Central memory CD4-positive, alpha-beta T cell (primary cell): ENCODE data around the gene FBLN2.

Experiments
- DNase-seq: peaks from one replicate; pipeline ENCODE4 v3.0.0; 2022

Gene FBLN2

DNA sequence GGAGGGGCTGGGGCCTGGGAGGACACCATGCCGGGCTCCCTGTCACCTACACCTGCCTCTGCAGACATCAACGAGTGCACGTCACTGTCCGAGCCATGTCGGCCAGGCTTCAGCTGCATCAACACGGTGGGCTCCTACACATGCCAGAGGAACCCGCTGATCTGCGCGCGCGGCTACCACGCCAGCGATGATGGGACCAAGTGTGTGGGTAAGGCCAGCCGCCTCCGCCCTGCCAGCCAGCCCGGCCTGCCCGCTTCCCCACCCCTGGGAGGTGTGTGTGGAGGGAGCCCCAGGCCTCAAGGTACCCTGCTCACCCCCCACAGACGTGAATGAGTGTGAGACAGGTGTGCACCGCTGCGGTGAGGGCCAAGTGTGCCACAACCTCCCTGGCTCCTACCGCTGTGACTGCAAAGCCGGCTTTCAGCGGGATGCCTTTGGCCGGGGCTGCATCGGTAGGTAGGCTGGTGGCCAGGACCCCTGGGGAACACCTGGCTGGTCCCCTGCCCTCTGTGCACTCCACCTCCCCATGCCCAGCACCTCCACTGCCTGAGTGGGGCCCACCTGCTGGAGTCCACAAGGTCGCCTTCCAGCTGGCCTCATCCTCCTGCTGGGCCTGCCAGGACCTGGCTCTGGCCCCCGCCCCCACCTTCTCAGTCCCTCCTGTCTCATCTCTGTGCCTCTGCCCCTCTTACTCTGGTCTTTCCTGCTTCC, 80.1 kb downstream of the FBLN2 start:
- DNase-seq = no peak

DNA sequence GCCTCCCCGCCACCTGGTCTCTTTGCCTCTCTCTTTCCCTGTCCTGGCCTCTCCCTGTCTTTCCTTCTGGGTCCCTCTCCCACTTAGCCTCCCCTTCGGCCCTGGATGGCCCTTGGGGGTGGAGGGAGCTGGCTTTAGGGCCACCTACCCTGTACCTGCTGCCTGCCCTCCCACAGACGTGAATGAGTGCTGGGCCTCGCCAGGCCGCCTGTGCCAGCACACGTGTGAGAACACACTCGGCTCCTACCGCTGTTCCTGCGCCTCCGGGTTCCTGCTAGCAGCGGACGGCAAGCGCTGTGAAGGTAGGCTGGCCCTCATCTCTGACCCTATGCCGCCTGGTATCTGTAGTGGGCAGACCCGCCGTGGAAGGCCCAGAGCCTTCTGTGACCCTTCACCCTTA, 80.7 kb downstream of the FBLN2 start:
- no peak for DNase-seq

DNA sequence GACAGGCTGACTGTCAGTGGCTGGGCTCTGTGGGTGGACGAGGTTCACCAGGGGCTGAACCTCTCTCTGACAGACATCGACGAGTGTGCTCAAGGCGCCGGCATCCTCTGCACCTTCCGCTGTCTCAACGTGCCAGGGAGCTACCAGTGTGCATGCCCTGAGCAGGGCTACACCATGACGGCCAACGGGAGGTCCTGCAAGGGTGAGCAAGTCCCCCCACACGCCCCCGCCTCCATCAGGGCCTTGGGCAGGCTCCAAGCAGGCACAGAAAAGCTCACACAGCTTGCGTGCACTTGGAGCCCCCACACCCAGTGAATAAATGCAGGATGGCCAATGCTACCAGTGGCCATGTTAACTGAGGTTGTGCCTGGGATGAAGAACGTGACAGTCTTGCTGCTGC, 82.3 kb downstream of the FBLN2 start:
- DNase-seq = no peak

DNA sequence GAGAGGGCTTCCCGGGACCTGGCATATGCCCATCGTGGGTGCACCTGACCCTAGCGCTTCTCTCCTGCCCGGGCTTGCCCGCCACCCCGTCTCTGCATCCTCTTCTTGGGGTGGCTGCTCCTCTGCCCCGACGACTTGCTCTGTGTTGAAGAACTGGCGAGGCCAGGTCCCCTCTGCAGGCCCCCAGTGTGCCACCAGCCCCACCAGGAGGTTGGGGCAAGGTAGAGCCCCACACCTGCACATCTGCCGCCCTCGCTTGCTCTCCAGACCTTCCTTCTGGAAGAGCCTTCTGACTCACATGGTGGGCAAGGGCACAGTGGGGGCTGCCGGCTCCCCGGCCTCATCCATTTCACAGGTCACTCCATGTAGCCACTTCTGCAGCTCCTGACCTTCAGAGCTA, 84.3 kb downstream of the FBLN2 start:
- DNase-seq = no peak

DNA sequence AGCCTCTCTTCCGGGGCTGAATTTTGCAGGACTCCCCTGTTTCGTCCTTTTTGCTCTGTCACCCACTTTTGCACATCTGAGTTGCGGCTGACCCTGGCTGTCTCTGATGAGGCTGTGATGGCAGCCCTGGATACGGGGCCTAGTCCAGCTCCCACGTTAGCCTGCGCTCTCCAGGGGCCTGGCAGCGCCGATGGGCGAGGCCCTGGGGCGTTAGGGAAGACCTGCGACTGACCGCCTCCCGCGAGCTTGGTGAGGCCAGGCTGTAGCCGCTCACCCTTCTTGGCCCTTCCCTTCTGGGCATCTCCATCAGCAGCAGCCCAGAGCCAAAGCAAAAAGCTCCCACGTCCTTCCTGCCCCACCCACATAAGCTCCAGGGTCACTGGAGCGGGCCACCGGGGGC, 85.2 kb downstream of the FBLN2 start:
- no peak for DNase-seq

DNA sequence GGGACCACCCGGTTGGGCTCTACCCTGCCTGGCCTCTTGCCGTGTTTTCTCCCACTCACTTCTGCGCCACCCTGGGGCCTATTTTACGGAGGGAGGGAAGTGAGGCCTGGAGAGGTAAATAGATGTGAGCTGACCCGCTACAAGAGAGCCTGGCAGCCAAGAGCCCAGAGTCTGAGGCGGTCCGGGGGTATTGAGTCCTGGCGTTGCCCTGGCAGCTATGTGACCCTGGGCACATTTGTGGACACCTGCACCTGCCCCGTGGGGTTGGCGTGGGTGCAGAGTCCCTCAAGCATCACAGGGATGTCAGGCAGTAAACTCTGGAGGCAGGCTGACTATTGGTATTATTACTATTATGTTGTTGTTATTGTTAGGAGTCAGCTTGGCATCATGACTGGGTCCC, 85.7 kb downstream of the FBLN2 start:
- DNase-seq = no peak

DNA sequence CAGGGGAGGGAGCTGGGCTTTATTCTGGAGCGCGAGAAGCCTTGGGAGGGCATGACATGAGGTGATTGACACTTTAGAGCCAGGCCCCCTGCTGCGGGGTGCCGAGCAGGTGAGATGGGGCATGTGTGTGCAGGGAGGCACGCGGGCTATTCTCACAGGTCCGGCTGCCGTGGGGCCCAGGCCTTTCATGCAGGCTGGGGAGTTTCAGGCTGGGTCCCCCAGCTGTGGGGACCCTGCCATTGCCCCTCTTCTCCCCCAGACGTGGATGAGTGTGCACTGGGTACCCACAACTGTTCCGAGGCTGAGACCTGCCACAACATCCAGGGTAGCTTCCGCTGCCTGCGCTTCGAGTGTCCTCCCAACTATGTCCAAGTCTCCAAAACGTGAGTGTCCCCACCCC, 87.3 kb downstream of the FBLN2 start:
- DNase-seq = no peak

DNA sequence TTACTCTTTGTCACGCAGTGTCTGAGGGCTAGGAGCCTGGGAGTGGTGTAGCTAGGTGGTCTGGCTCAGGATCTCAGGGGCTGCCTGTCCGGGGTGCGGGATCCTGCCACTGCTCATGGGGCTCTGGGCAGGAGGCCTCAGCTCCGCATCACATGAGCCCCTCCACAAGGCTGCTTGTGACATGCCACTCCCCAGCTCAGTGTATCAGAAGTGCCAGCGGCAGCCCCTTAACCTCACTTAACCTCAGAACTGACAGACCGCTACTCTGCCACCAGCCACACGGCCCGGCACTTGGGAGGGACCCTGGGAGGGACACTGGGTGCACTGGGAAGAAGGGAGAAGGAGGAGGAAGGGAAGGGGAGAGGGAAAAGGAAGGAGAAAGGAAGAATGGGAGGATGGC, 87.9 kb downstream of the FBLN2 start:
- DNase-seq = no peak

DNA sequence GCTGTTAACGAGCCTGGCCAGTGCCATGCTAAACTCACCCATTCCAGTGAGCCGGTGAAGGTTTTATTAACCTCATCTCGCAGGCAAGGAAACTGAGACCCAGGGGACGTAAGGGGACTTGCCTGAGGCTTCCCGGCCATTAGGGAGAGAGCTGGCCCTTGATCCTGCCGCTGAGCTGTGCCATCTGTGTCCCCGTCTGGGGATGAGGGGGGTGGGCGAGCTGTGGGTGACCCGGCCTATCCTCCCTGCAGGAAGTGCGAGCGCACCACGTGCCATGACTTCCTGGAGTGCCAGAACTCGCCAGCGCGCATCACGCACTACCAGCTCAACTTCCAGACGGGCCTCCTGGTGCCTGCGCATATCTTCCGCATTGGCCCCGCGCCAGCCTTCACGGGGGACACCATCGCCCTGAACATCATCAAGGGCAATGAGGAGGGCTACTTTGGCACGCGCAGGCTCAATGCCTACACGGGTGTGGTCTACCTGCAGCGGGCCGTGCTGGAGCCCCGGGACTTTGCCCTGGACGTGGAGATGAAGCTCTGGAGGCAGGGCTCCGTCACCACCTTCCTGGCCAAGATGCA, 88.5 kb downstream of the FBLN2 start:
- DNase-seq = no peak

DNA sequence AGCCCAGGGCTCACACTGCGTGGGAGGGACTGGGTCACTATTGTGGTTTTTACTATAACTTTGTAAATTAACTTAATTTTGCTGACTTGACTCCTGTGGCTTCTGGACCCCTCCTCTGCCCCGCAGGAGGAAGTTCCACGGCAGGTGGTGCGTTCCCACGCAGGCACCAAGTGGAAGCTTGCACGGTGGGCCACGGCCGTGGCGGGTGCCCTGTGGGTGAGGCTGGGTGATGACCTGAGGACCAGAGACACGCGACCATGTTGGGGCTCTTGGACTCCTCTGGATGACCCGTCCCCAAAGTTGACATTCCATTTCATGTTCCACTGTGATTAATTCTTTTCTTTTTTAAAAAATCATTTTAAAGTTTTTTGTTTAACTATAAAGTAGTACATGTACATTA, 89.0 kb downstream of the FBLN2 start:
- DNase-seq = no peak

DNA sequence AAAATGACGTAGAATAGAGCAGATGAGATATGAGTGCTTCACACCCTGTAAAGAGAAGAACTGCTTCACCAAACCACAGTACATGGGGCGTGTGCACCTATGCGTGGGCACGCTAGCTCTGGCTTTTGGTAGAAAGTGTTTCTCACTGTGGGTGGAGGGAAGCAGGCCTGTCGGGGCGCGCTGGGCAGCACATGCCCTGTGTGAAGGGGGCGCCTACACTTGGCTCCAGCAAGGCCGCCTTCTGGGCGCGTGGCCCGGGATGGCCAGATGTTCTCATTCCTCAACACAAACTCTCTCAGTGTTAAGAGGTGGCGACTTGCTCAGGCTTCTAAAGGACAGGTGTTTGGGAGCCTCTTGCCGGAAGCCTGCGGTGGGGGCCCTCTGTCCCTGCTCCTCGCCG, 90.0 kb downstream of the FBLN2 start:
- DNase-seq = no peak

DNA sequence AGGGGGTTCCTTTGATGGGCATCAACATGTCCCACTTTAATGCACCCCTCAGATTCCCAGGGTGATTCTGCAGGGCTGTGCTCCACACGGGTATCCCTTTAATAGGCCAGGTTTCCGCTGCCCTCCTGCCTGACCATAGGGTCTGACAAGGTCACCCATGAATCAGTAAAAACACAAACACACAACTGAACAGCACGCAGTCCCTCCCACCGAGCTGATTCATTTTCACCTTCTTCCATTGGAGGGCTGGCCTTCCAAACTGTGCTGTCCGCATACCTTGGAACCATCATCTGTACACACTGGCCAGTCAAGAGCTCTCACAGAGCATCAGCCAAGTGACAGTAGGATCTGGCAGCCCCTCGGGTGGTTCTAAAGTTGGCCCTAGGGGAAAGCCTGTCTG, 93.7 kb downstream of the FBLN2 start:
- DNase-seq = no peak

DNA sequence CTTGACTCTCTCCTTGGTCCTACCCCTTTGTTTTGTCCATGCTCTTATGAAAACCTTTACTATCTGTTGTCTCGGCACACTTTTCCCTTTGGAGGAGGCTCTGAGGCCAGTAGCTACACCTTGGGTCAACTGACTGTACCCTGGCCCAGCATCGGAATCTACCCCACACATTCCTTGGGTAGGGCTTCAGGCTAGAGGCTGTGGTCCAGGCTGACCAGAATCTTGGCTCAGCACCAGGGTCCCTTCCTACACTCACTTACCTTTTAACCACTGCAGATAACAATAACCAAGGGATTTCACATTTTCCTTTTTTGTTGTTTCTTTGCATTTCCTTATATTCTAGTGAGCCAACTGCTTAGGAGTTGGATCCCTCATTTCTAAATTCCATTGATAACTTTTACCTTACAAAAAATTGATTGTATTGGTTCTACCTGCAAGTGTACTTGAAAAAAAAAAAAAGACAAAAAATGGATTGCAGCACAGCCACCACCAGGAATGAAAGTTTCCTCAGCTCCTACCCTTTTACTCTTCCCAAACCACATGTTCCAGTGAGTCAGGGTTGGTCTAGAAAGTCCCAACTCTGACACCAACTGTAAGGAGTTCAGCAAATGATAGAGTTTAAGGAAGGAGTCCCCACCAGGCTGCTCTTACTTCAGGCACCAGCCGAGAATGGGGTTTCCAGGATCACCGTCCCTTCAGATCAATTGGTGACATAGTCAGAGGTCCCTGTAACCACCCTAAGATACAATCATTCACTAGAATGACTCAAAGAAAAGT, 95.6 kb downstream of the FBLN2 start:
- DNase-seq = no peak

DNA sequence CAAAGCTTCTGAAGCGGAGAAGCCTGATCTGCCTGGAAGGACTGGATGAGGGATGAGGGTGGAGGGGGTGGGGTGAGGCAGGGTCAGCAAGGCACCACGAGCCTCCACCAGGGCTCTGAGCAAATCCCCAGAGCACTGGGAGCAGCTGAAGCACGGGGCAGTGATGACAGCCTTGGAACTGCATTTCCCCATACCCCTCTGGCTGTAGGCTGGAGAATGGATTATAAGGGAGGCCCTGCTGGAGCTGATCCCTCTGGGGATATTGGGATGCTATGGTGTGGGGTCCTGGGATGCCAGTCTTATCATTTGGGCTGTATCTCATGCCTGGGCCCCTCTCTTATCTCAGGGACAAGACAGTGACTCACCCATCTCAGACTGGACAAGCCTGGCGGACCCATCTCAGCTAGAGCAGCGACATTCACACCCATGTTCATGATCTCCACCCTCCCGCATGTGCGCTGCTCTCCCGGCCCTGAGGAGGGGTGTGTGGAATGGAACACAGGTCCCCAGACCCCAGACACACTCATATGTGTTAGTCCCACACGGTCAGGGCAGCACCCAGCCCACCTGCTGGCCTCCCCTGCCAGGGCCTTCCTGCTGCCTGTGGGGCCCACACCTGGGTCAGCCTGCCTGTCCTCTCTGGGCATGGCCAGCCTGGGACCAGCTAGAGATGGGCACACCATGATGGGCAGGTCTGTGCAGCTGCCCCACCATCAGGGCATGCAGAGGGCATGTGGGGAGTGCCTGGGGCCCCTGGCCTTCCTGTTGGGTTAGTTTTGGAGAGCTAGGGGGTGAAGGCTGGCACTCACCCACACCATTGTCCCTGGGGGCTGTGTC, 97.1 kb downstream of the FBLN2 start:
- DNase-seq = no peak

DNA sequence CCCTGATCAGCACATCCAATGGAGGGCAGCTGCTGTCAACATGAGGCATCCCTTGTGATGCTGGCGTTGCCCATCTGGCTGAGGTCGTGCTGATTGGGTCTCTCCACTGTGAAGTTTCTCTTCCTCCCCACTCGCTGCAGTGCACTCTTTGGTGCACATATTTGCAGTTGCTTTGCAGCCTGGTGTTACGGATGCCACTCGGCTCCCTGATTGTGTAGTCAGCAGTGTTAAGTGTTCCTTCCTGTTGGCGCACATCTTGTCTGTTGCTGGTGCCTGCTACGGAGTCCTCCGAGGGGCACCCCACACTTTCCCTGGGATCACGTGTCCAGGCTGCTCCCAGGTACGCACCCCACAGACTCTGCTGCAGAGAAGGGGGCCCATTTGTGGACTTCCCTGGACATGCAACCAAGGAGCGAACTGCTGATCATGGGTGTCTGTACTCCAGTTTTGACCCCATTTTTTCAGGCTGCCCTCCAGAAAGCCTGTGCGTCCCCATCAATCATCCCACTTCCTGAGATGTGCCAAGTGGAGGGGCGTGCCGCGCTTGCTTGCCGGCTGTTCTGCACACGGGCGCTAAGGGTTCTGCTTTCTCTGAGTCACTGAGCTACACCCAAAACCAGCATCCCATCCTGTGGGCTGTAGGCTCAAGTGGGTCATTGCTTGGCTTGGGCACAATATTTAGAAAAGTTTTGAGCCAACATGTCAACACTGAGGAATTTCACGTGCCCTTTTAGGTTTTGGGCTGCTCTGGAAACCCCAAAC, 98.6 kb downstream of the FBLN2 start:
- DNase-seq = no peak

DNA sequence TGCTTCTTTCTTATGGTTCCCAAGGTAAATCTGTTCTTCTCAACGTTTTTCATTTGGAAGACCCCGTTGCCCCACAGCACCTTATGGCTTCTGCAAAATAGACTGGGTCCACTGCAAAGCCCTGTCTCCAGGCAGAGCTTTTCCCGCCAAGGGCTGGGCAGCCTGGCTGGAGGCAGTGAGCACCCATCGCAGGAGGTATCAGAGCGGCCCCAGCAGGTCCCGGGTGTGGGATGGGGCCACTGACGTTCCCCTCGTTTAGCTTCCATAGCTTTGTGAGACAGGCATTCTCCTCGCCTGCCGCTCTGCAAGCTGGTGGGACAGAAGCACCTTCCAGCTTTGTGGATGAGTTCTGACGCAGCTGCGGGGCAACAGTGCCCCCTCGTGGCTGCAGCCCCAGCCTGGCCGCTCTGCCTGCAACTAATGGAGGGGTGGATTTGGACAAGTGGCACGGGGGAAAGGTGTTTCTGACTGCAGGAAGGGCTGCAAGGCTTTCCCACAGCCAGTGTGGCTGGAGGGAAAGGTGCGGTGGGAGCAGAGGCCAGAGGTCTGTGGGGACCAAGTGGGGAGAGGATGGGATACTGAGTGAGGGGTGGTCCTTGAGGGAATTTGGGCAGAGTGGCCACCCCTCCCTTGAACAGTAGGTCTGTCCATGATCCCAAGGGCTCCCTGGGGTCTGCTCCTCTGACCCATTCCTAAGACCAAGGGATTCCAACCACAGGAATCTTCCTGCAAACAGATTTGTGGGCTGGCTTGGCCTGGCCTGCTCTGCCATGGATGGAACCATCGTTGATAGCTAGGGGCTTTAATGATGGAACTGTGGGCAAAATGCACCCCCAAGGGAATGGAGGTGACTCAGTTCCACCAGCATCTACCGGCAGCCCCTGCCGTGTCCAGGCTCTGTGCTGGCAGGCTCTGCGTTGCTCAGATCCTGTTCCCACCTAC, 99.4 kb downstream of the FBLN2 start:
- DNase-seq = peak; percentile 59

DNA sequence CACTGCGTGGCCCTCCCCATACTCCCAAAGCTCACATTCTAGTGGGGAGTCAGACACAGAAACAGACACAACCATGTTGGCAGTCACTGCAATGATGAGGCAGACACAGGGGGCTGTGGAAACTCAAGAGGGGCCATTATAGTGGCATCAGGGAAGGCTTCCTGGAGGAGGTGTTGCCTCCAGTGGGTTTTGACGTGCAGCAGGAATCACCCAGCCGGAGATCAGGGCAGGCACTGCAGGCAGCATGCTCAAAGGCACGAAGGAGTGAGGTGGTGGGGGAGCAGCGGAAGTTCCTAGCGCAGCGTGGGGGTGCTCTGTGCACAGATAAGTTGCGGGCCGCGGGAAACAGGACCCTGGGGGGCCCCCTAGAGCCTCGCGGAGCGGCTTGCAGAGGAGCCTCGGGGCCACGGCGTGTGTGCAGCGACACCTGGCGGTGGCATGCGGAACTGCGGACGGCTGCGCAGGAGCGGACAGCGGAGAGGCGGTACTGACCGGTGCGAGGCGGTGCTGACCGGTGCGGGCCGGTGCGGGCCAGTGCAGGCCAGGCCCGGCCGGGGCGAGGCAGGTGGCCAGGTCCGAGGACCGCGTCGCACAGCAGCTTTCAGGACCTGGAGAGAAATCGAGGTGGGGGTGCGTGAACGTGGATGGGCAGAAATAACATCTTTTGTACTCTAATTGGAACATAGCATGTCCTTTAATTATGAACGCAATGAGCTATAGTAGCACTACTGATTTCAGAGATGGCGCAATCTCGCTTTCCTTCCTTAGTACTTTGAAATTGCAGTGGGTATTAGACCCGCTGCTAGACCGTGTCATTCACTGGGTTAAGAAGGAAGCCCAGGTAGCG, 101.5 kb downstream of the FBLN2 start:
- peak; percentile 69 for DNase-seq

DNA sequence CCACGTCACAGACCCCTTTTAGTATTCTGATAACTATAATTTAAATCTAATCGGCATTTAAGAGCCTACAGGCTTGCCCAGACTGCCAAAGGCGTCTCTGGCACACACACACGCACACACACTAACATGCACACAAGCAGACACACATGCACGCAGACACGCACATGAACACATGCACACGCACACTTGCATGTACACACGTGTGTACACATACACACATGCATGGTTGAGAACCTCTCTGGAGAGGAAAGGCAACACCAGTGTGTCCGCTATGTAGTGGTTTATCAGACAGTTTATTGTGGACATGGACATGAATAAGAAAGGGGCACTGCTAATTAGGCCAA, 102.1 kb downstream of the FBLN2 start:
- DNase-seq = no peak

DNA sequence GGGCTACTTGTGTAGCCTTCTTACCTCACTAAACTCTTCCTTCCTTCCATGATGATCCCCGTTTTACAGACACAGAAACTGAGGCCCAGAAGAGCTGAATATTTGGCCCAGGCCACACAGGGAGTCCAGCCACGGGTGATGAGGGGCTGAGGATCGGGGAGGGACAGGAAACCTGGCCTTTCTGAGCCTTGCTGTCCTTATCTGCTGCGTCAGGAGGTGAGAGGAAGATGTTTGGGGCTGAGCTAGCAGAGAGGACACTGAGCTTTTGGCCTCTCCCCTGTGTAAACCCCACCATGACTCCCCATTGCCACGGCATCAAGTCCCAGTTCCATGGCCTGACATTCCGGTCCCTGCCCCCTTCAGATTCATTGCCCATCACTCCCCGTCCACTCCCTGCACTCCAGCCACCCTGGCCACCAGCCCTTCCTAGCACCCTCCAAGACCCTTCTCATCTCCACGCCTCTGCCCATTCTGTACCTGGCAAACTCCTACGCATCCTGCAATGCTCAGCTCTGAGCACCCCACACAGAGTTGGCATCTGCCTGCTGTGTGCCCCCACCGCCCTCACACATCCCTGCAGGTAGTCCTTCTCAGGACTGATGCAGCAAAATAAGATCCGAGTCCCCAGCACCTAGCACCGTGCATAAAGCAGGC, 103.0 kb downstream of the FBLN2 start:
- DNase-seq = no peak

DNA sequence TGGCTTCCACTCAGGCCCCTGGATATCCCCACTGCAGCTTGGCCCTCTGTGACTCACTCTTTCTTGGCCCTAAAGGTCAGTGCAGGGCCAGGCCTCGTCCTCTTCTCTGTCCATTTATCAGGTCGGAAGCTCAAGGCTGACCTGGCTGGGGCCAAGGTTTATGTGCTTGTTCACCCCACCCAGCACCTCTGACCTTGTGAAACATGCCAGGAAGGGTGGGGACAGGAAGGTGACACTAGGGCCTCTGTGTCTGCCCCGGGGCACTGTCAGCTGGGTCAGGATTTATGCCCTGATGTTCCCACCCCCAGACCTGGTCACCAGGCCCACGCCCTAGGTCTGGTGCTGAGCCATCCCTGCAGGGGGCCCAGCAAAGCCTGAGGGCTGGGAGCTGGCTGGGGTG, 103.8 kb downstream of the FBLN2 start:
- DNase-seq = no peak
